Activated CD4-positive, alpha-beta T cell treated with anti-CD3 and anti-CD28 coated beads, Interleukin-2, amount 10 ng/mL, durations not matched to agents 24 days and 14 days (primary cell): ENCODE measurements around the gene RNU1-2. TPM values are rescaled to one million over a fixed set of nuclear protein-coding genes. Genes with fewer than 3 reads are reported as not detected.
"Not testable (repeated sequence)": the region's sequence is repeated elsewhere in the genome, so short reads cannot be mapped to it uniquely, and the experiment has no call there.

Experiments used
- DNase-seq: peaks from one replicate; pipeline ENCODE4 v3.0.0; 2022
- H3K27ac Mint-ChIP-seq: one replicate; pipeline ENCODE4 v1.8.0; 2022; ENCODE audit warnings: mild to moderate bottlenecking, mixed read lengths
- H3K27me3 Mint-ChIP-seq: one replicate; pipeline ENCODE4 v1.8.0; 2022; ENCODE audit warnings: mixed read lengths
- H3K36me3 Mint-ChIP-seq: one replicate; pipeline ENCODE4 v1.8.0; 2022; ENCODE audit warnings: low read depth, mild to moderate bottlenecking, mixed read lengths
- H3K4me1 Mint-ChIP-seq: one replicate; pipeline ENCODE4 v1.8.0; 2021; ENCODE audit warnings: mixed read lengths
- H3K4me3 Mint-ChIP-seq: one replicate; pipeline ENCODE4 v1.8.0; 2022; ENCODE audit warnings: mild to moderate bottlenecking, moderate library complexity, mixed read lengths
- H3K9me3 Mint-ChIP-seq: one replicate; pipeline ENCODE4 v1.8.0; 2021; ENCODE audit warnings: mixed read lengths
- intact Hi-C: fragments of 100-400 bp; cut with micrococcal nuclease; formaldehyde crosslinking; loops from one replicate; pipeline ENCODE4 v1.15.1; 2023
- total RNA-seq: library from RNA; stranded (reverse); gene quantifications from 2 replicates; pipeline ENCODE4 v1.2.3, GENCODE V29; 2022

RNU1-2 gene
- total RNA-seq, 1 donor from 2014 or later = 1,962 TPM

DNA sequence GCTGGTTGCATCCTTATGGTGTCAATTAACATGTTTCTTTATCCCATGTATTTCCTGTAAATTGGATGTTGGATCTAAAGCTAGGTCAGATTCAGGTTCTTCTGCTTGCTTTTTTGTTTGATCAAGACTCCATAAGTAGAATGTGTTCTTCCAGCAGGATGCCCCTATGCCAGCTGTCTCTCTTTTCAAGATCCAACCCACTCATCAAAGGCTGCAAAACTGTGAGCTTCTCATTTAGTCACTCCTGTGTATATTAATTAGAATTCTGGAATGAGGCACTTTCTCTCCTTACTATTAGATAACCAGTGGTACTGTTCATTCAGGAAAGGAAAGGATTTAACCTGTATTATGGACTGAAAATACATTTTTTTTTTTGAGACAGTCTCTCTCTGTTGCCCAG is 38.2 kb downstream of the RNU1-2 start:
- DNase-seq, H3K9me3 Mint-ChIP-seq, H3K4me1 Mint-ChIP-seq, H3K4me3 Mint-ChIP-seq, intact Hi-C loops, H3K27me3 Mint-ChIP-seq, H3K36me3 Mint-ChIP-seq, H3K27ac Mint-ChIP-seq: not testable (repeated sequence)

DNA sequence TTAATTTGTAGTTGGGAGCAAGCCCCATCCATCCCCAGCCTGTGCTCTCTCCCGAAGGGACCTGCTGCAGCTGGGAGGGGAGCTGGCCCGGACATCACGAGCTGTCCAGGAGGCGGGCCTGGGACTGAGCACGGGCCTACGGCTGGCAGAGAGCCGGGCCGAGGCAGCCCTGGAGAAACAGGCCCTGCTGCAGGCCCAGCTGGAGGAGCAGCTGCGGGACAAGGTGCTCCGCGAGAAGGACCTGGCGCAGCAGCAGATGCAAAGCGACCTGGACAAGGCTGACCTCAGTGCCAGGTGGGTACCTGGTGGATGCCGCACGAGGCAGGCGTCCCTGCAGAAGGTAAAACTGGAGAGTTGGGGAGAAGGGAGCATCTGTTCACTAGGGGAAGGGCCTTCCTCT is 40.8 kb downstream of the RNU1-2 start:
- H3K9me3 Mint-ChIP-seq, H3K27ac Mint-ChIP-seq, H3K36me3 Mint-ChIP-seq, H3K4me1 Mint-ChIP-seq, H3K4me3 Mint-ChIP-seq, DNase-seq, intact Hi-C loops, H3K27me3 Mint-ChIP-seq: not testable (repeated sequence)

DNA sequence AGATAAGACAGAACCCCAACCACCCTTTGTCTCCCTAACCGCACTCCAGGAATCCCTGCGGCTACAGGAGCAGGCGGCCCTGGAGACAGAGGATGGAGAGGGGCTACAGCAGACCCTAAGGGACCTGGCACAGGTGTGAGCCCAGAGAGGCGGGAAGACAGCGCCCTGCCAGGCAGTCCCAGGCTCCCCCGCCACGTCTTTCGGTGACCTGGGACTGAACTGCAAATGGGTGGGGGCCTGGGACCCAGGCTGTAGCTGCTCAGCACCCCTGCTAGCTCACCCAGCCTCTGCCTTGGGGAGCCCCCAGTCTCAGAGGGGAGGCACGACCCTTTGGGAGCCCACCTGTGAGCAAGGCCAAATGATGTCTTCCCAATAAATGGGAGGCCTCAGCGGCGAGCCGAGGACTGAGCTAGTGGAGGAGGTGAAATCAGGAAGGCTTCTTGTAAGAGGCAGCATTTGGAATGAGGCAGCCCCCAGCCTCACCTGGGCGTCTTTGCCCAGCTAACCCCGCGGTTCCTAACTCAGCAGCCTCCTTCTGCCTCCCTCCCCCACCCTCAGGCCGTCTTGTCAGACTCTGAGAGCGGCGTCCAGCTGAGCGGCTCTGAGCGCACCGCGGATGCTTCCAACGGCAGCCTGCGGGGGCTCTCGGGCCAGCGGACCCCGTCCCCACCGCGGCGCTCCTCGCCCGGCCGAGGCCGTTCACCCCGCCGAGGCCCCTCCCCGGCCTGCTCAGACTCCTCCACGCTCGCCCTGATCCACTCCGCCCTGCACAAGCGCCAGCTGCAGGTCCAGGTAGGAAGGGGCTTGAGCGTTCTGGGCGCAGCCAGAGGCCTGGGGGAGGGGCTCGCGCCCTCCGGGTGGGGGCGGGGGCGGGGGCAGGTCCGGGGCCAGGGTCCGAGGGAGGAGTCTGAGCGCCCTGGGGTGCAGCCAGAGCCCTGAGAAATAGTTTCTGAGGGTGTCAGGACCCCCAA is 42.9 kb downstream of the RNU1-2 start:
- no peak for DNase-seq
- Mint-ChIP-seq H3K4me3 (no peak overlapping the region), H3K36me3 (no peaks in the 10 kb centered on the region), H3K4me1 (no peaks in the 10 kb centered on the region), H3K27me3 (no peaks in the 10 kb centered on the region), H3K27ac (no peak overlapping the region), H3K9me3 (no peaks in the 10 kb centered on the region)
- intact Hi-C loops = no loop called here

DNA sequence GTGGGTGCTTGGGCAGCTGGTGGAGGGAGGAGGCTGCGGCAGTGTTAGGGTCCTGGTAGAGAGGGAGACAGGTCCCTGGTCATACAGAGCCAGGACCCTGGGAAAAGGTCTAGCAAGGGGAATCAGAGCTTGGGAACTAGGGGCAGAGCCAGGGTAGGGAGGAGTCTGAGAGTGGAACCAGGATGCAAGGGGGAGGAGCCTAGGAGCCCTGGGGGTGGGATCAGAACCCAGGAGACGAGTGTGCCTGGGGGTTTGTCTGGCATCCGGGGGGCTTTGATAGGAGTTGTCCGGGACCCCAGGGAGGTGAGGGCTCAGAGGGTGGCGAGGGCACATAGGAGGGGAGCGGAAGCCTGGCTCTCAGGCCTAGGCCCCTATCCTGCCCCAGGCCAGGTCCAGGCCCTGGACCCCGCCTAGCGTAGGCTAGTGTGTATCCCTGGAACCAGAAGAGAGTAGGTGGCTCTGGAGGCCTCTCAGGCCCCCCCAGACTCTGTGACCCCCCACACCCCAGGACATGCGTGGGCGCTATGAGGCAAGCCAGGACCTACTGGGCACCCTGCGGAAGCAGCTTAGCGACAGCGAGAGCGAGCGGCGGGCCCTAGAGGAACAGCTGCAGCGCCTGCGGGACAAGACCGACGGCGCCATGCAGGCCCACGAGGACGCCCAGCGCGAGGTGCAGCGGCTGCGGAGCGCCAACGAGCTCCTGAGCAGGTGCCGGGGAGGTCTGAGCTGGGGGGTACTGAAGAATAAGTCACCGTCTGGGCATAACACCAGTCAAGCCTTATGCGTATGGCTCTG is 43.8 kb downstream of the RNU1-2 start:
- H3K36me3 Mint-ChIP-seq, H3K4me1 Mint-ChIP-seq, intact Hi-C loops, H3K27ac Mint-ChIP-seq, H3K9me3 Mint-ChIP-seq, DNase-seq, H3K27me3 Mint-ChIP-seq, H3K4me3 Mint-ChIP-seq: not testable (repeated sequence)

DNA sequence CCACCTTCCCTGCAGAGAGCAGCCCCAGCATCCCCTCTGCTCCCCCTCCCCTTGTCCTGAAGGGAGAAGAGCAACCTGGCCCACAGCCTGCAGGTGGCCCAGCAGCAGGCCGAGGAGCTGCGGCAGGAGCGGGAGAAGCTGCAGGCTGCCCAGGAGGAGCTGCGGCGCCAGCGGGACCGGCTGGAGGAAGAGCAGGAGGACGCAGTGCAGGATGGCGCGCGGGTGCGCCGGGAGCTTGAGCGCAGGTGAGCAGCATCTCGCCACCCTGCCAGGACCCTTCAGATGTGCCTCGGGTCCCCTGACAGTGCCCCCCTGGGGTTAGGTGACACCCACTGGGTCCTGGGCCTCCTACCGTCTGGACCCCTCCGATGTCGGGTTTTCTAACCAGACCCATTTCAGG is 48.3 kb downstream of the RNU1-2 start:
- Mint-ChIP-seq H3K4me3 (no peak overlapping the region), H3K4me1 (no peaks in the 10 kb centered on the region), H3K9me3 (no peaks in the 10 kb centered on the region), H3K27me3 (no peaks in the 10 kb centered on the region), H3K36me3 (no peaks in the 10 kb centered on the region), H3K27ac (no peak overlapping the region)
- intact Hi-C loops = no loop called here
- no peak for DNase-seq

DNA sequence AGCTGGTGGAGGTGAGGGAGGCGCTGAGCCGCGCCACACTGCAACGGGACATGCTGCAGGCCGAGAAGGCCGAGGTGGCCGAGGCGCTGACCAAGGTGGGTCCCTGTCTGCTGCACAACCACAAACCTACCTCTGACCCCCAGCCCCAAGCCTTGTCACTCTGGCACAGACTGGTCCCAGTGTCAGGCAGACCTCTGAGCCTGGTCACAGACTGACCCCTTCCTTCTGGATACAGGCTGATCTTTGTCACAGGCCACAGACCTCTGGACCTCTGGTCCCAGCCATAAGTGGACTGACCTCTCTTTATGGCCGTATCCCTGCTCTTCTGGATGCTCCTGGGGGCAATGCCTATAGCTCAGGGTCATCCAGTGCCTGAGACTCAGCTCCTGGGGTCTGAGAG is 49.7 kb downstream of the RNU1-2 start:
- H3K4me1 Mint-ChIP-seq, DNase-seq, H3K36me3 Mint-ChIP-seq, H3K9me3 Mint-ChIP-seq, H3K27me3 Mint-ChIP-seq, intact Hi-C loops, H3K4me3 Mint-ChIP-seq, H3K27ac Mint-ChIP-seq: not testable (repeated sequence)

Other genes starting within 250 kb of the RNU1-2 start
- 1,962 and 2,189 TPM in 2 replicates for gene RNU1-3, start 229.0 kb upstream of the RNU1-2 start, total RNA-seq
- 1,962 and 2,189 TPM in 2 replicates for gene RNU1-4, start 155.5 kb upstream of the RNU1-2 start, total RNA-seq
- gene CROCC, start 26.0 kb downstream of the RNU1-2 start, total RNA-seq = 23.4 and 27.0 TPM in 2 replicates
- gene MFAP2, start 84.6 kb downstream of the RNU1-2 start, total RNA-seq = not detected in 2 replicates
- 46.9 and 50.2 TPM in 2 replicates for gene ATP13A2, start 115.9 kb downstream of the RNU1-2 start, total RNA-seq
- 140 and 156 TPM in 2 replicates for gene SDHB, start 158.1 kb downstream of the RNU1-2 start, total RNA-seq
- gene PADI2, start 223.5 kb downstream of the RNU1-2 start, total RNA-seq = 0.07 TPM in 1 of 2 replicates, not detected in the other